Gastroesophageal sphincter (tissue), 3 donors: ENCODE data around the gene ACTMAP.

ENCODE experiments used
- EP300 ChIP-seq: sonication (generic); formaldehyde crosslinking; IDR thresholded peaks from one replicate; pipeline ENCODE4 v1.6.1; 2017; ENCODE audit warnings: antibody characterized with exemption, mild to moderate bottlenecking
- POLR2A ChIP-seq, 2 donors: fragments of 450-650 bp; IDR thresholded peaks; one replicate each; pipeline ENCODE4 v1.6.1; 2017; ENCODE audit warnings: antibody characterized with exemption in 2 of 2, mild to moderate bottlenecking in 2 of 2, moderate library complexity in 1 of 2
- POLR2AphosphoS5 ChIP-seq: sonication (generic); formaldehyde crosslinking; IDR thresholded peaks from one replicate; pipeline ENCODE4 v1.6.1; 2017; ENCODE audit warnings: antibody characterized with exemption
- TF ChIP-seq, protein P1 (sequence below), 4 experiments: fragments of 200-600 bp in 2 of 4; fragments of 450-650 bp in 2 of 4; sonication (generic) in 1 of 4; IDR thresholded peaks; one replicate each; pipeline ENCODE4 v1.5.1; 2017 to 2019; ENCODE audit warnings: antibody characterized with exemption in 4 of 4, mild to moderate bottlenecking in 2 of 4, moderate library complexity in 2 of 4

DNA sequence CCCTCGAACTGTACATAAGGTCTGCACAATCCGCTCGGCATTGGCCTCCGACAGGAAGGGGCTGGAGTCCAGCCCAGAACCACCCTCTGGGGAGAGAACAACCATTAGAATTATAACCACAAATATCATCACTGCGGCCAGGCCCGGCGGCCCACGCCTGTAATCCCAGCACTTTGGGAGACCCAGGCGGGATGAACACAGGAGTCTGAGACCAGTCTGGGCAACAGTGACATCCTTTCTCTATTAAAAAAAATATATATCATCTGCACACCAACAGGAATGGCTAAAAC lies 45.0 kb downstream of the ACTMAP start:
- TF ChIP-seq EP300 (no peak), POLR2A (IDR thresholded peaks at IDR 0.05) (no peak), POLR2AphosphoS5 (no peak)
- TF ChIP-seq, protein P1, sequence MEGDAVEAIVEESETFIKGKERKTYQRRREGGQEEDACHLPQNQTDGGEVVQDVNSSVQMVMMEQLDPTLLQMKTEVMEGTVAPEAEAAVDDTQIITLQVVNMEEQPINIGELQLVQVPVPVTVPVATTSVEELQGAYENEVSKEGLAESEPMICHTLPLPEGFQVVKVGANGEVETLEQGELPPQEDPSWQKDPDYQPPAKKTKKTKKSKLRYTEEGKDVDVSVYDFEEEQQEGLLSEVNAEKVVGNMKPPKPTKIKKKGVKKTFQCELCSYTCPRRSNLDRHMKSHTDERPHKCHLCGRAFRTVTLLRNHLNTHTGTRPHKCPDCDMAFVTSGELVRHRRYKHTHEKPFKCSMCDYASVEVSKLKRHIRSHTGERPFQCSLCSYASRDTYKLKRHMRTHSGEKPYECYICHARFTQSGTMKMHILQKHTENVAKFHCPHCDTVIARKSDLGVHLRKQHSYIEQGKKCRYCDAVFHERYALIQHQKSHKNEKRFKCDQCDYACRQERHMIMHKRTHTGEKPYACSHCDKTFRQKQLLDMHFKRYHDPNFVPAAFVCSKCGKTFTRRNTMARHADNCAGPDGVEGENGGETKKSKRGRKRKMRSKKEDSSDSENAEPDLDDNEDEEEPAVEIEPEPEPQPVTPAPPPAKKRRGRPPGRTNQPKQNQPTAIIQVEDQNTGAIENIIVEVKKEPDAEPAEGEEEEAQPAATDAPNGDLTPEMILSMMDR (IDR thresholded peaks at IDR 0.05) = no peak
